Vagina (tissue), 2 donors: ENCODE data around the gene NES.

Experiments
- CTCF ChIP-seq, 3 experiments: fragments of 450-650 bp in 2 of 3; fragments of 200-600 bp in 1 of 3; sonication (generic) in 1 of 3; IDR thresholded peaks; one replicate each; pipeline ENCODE4 v1.5.1; 2017 to 2019; ENCODE audit warnings: antibody characterized with exemption in 3 of 3, mild to moderate bottlenecking in 2 of 3, moderate library complexity in 2 of 3
- POLR2AphosphoS5 ChIP-seq, 2 donors: sonication (generic); formaldehyde crosslinking; IDR thresholded peaks; one replicate each; pipeline ENCODE4 v1.9.0; 2017; ENCODE audit warnings: antibody characterized with exemption in 2 of 2, mild to moderate bottlenecking in 2 of 2, low read depth in 1 of 2; ENCODE audit not compliant: insufficient read depth in 1 of 2

- TF ChIP-seq CTCF (IDR thresholded peaks at IDR 0.05) (no peak), POLR2AphosphoS5 (IDR thresholded peaks at IDR 0.05; ENCODE audit: insufficient read depth in 1 of 2, low read depth in 1 of 2) (no peak)
Observed at GRCh38 chr1:156662005-156662799, 15.0 kb downstream of the NES start.
